Lung microvascular endothelial cell (primary cell): ENCODE results near the gene NTF4. TPM values are rescaled to one million over a fixed set of nuclear protein-coding genes. Genes with fewer than 3 reads are reported as not detected.
"Not testable (repeated sequence)": the region's sequence is repeated elsewhere in the genome, so short reads cannot be mapped to it uniquely, and the experiment has no call there.

Source experiments
- DNase-seq, 2 donors: peaks; one replicate each; pipeline versions ENCODE4 v3.0.0 to v3.0.0-alpha.2; 2010; ENCODE audit warnings: low read depth in 2 of 2
- total RNA-seq: library from RNA; depleted of rRNA; stranded (reverse); fragments of >200 nt; gene quantifications from 2 replicates; pipeline ENCODE4 v1.2.1, GENCODE V29; 2014

NTF4 gene
- total RNA-seq, 1 donor from 2014 or later, result not detected

DNA sequence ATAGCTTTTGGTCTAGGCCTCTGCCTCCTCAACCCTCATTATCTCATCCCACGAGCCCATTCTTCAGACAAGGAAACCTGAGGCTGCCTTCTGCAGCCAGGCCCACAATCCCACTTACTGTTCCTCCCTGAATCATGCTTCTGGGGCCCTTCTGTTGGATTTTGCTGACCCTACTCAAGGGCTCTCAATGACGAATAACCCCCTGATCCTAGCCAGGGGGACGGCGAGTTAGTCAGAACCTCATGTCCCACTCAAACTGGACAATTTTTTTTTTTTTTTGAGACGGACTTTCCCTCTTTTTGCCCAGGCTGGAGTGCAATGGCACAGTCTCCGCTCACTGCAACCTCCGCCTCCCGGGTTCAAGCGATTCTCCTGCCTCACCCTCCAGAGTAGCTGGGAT is 42.5 kb downstream of the NTF4 start:
- no peak for DNase-seq

DNA sequence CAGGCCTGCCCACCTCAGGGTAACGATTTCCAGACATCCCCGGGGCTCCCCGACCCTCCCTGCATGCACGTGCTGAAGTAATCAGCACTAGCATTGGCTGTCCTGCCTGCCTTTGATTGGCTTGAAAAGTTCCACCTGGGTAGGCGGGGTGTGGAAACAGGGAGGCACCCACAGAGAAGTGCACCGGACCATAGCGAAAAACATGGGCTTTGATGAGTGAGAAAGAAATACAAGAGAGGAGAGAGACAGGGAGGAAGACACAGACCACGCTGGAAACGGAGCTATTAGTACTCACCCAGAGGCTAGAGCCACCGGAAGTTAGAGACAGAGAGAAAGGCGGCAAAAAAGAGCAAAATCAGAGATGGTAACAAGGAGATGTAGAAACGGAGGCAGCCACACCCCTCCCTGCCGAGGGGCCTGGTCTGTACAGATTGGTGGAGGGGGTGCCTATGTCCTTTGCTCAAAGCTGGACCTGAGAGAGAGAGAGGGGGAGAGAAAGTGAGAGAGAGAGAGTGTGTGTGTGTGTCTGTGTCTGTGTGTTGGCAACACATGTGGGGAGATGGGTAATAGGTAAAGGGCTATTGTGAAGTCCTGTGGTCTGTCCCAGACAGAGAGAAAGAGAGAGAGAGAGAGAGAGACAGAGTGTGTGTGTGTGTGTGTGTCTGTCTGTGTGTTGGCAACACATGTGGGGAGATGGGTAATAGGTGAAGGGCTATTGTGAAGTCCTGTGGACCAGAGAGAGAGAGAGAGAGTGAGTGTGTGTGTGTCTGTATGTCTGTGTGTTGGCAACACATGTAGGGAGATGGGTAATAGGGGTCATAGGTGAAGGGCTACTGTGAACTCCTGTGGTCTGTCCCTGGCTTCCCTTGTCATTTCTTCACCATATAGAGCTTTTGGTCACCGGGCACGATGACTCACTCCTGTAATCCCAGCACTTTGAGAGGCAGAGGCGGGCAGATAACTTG is 43.4 kb downstream of the NTF4 start:
- no peak for DNase-seq

DNA sequence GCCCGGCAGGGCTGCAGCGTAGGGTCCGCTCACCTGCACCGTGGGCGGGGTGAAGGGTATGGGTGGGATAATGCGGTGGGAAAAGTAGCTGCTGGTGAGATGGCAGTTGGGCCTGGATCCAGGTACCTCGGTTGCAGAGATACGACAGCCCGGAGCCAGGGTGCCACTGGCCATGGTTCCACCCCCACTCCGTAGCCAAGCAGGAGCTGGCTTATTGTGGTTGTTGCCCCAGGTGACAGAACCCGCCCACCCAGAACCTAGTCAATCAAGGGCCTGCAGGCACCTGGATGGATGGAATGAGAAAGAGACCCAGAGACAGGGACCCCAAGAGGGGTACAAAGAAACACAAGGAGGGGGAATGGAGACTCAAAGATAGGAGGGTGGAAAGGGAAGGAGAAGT is 44.3 kb downstream of the NTF4 start:
- no peak for DNase-seq

DNA sequence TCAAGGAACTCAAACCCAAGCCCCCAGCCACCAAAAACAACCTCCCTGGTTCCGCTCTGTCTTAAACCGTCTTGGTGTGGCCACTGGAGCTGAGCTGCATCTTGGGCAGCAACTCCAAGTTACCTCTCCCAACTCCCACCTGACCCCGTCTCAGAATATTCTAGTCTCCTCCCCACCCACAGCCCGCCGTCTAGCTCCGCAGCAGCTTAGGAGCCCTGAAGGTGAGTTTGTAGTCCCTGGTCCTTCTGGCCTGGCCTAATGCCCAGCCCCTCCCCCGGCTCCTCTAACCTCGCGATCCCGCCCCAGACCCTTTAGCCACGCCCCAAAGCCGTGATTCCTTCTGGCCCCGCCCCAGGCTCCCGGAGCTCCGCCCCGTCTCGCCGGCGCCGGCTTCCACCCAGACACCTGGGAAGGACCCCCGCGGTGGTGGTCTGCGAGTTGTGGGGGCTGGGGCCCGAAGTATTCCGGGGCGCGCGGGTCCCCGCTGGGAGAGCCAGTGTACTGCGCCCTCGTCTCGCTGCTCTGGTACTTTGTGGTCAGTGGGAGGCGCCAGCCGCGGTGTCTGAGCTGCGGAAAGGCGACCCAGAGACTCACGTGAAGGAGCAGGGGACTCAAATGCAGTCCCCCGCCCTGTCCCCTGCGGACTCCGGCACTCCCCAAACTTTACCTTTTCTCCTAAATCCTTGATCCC is 45.2 kb downstream of the NTF4 start:
- peak; percentile 54 to 64 for DNase-seq

DNA sequence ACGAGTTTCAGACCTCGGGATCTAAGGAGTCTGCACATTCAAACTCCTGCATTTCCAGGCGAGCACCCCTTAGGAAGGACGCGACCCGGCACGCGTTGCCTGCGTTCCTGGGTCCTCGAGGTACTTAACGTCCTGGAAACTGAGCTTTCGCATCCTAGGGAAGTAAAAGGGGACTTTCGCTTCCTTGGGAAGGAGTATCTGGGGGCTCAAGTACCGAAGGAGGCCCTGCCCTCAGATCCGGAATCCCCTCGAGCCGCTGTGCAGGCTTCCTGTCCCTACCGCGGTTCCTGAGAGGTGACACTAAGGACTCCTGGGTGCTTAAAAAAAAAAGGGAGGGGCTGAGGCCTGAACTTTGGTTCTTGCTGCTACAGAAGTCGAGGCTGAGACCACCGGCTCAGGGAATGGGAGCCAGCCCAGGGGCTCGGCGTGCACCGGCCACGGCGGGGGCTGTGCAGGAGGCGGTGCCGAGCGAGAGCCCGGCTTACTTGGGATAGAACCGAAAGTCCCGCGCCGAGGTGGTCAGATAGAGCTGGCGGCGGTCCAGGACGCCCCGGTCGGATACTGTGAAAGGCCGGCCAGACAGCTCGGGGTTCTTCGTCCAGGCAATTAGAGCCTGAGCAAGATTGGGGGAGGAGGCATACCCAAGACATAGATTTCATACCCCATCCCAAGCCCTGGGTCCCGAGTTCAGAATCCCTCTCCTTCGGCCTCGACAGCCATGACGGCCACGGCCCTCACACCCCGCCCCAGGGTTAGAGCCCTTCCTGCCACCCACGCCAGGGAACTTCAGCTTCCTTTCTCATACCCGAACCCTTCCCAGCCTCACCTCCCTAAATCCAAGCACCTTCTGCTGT is 46.0 kb downstream of the NTF4 start:
- DNase-seq, result not testable (repeated sequence)

DNA sequence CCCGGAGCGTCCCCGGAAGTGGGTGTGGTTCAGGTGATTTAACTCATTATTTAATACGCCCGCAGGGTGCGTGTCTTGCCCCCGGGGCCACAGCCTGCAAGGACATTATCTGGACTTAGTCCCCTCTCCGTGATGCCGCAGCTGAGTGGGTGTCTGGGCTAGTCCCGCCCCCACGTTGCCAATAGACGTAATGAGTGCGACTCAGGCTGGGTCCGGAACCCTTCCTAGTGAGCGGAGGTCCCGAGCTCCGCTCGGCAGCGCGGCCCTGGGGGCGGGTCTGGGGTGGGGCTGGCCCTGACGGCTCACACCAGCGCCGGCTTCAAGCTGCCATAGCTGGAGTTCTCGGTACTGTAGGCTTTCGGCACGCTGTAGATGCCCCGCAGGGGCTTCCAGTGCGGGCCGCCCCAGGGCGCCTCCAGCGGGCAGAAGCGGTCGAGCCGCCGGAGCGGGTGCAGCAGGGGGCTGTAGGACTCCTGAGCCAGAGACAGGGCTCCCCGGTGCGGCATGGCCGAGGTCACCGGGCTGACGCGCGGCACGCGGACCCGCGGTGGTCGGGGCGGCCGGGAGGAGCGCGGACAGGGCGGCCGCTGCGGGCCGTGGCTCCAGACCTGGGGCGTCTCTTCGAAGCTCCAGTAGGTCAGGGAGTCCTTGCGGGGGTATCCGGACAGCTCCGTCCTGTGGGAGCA is 46.8 kb downstream of the NTF4 start:
- DNase-seq, result peak; percentile 60 to 72

DNA sequence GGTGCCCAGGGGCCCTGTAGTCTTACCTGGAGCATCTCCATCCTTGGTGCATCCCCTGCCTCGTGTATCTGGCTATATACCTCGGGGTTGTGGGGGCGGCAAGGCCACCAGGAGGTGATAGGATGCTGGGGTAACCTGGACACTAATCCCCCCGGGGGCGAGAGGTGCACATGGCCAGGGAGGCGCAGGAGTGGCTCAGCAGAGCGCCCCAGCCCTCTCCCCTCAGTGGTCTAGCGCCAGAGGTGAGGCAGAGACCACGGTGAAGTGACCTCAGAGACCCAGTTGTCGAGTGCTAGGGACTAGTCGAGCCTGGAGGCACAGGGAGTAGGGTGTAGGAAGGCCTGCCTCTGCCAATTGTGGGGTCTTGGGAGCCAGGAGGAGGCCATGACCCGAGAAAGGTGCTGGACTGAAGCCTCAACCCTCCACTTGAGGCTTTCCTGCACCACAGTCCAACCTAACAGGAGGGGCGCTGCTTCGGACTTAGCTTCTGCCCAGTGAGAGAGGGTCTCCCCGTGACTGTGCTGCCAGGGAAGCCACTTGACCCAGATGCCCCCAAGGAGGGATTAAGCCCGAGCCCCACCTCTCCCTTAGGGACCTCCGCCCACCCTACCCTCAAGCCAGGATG is 47.5 kb downstream of the NTF4 start, which contains the start of gene LHB:
TSS of gene LHB (minus strand) at position 51 of the 625 bp plus-strand sequence. CDS start at position 41, 10 bp downstream.
- DNase-seq, result no peak

DNA sequence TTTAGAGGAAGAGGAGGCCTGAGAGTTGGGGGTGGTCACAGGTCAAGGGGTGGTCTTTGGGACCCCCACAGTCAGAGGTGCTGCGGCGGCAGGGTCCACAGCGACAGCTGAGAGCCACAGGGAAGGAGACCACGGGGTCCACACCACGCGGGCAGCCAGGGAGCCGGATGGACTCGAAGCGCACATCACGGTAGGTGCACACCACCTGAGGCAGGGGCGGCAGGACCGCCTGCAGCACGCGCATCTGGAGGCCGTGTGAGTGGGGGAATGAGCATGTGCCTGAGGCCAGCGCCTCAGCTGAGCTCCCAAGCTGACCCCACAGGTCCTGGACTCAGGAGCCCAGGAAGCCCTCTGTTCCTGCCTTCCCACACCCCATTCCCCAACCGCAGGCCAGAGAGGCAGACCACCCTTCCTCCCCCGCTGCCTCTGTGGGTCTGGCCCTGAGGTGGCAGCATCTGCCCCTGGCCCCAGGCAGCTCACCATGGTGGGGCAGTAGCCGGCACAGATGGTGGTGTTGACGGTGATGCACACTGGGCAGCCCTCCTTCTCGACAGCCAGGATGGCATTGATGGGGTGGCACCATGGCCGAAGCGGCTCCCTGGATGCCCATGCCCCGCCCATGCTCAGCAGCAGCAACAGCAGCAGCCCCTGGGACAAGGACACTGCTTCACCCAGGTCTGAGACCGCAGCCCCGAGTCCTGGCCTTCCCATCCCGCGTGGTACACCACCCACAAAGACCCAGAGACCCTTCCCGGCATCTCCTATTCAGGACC is 48.4 kb downstream of the NTF4 start:
- no peak for DNase-seq

DNA sequence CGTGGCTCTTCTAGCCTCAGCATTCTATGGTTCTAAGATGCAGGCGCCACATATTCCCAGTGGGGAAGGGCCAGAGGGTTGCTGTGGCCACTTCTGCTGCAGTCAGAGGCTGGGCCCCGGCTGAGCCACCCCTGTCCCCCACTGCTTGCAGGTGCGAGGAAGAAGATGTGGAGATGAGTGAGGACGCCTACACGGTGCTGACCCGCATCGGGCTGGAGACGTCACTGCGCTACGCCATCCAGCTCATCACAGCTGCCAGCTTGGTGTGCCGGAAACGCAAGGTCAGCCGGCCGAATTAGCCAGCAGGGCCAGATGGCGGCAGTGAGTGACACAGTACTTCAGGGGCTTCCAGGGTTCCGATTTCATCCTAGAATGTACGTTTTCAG is 49.8 kb downstream of the NTF4 start:
- DNase-seq, result no peak

DNA sequence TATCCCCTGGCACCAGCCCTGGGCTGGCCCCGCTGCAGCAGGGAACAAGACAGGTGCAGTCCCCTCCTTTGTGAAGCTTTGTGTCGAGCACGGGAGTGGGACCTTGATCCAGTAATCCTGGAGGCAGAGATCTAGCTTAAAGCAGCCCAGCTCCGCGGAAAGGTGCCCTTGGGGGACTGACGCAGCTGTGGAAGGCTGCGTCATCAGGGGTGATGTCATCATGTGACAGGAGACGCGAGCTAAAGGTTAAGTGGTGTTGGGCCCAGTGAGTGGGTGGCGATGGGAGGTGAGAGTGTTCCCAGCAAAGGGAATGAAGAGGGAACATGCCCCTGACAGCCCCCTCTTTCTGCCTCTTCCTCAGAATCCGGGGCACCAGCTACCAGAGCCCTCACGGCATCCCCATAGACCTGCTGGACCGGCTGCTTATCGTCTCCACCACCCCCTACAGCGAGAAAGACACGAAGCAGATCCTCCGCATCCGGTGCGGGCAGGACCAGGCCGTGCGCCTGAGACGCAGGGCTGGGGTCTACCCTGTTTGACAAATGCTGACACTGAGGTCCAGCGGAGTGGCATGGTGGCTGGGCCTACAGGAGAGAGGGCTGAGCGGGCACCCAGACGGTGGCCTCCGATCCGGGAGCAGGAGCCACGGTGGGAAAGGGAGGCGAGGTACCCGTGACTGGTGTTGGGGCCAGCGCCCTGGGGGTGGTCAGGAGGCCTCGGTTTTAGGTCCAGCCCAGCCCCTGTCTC is 50.3 kb downstream of the NTF4 start:
- no peak for DNase-seq

DNA sequence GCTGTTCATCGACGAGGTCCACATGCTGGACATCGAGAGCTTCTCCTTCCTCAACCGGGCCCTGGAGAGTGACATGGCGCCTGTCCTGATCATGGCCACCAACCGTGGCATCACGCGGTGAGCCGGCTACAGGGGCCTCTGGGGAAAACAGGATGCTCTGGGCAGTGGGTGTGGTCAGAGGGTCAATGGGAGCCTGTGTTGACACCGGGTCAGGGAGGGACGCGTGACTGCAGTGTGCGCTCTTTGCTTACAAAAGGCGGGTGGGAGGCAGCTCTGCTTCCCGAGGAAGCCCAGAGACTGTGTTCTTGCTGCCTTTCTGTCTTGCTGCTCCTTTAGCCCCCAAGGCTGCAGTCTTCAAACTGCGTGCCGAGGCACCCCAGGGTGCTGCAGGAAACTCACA is 53.4 kb downstream of the NTF4 start:
- no peak for DNase-seq

Other genes starting within 250 kb of the NTF4 start
- 0.60 and 2.6 TPM in 2 replicates for gene HSD17B14, start 228.3 kb downstream of the NTF4 start, total RNA-seq
- gene PLEKHA4, start 196.2 kb downstream of the NTF4 start, total RNA-seq, result 2.4 and 7.1 TPM in 2 replicates
- 21.6 and 63.9 TPM in 2 replicates for gene PPP1R15A, start 192.4 kb downstream of the NTF4 start, total RNA-seq
- under 0.01 TPM in 2 replicates for gene TULP2, start 166.1 kb downstream of the NTF4 start, total RNA-seq
- gene NUCB1, start 164.5 kb downstream of the NTF4 start, total RNA-seq, result 118 and 160 TPM in 2 replicates
- gene DHDH, start 131.1 kb downstream of the NTF4 start, total RNA-seq, result under 0.01 TPM in 1 of 2 replicates, not detected in the other
- gene BAX, start 109.9 kb downstream of the NTF4 start, total RNA-seq, result 96.8 and 101 TPM in 2 replicates
- 928 and 942 TPM in 2 replicates for gene FTL, start 99.5 kb downstream of the NTF4 start, total RNA-seq
- 11.1 and 14.8 TPM in 2 replicates for gene GYS1, start 71.5 kb downstream of the NTF4 start, total RNA-seq
- gene RUVBL2, start 70.9 kb downstream of the NTF4 start, total RNA-seq, result 113 and 138 TPM in 2 replicates
- gene LHB, start 47.7 kb downstream of the NTF4 start, total RNA-seq, result not detected in 2 replicates
- not detected in 2 replicates for gene CGB3, start 40.5 kb downstream of the NTF4 start, total RNA-seq
- not detected in 2 replicates for gene CGB2, start 32.9 kb downstream of the NTF4 start, total RNA-seq
- gene CGB1, start 27.9 kb downstream of the NTF4 start, total RNA-seq, result not detected in 2 replicates
- gene CGB5, start 21.0 kb downstream of the NTF4 start, total RNA-seq, result not detected in 2 replicates
- not detected in 2 replicates for gene CGB8, start 15.7 kb downstream of the NTF4 start, total RNA-seq
- gene CGB7, start 7.1 kb downstream of the NTF4 start, total RNA-seq, result 0.22 TPM in 1 of 2 replicates, not detected in the other
- not detected in 2 replicates for gene KCNA7, start 7.9 kb upstream of the NTF4 start, total RNA-seq
- 132 and 137 TPM in 2 replicates for gene SNRNP70, start 20.6 kb upstream of the NTF4 start, total RNA-seq
- 1.6 and 2.2 TPM in 2 replicates for gene LIN7B, start 49.6 kb upstream of the NTF4 start, total RNA-seq
- gene C19orf73, start 54.3 kb upstream of the NTF4 start, total RNA-seq, result 0.22 and 0.40 TPM in 2 replicates
- gene PPFIA3, start 54.7 kb upstream of the NTF4 start, total RNA-seq, result 1.6 and 2.8 TPM in 2 replicates
- not detected in 2 replicates for gene HRC, start 90.6 kb upstream of the NTF4 start, total RNA-seq
- gene TRPM4, start 93.0 kb upstream of the NTF4 start, total RNA-seq, result 9.5 and 10.7 TPM in 2 replicates